ENCODE data around the gene WSCD1. TPM values are rescaled to one million over a fixed set of nuclear protein-coding genes. Genes with fewer than 3 reads are reported as not detected.

Gene WSCD1
- total RNA-seq, 1 experiment from 2014 or later, result 0.45 TPM

DNA sequence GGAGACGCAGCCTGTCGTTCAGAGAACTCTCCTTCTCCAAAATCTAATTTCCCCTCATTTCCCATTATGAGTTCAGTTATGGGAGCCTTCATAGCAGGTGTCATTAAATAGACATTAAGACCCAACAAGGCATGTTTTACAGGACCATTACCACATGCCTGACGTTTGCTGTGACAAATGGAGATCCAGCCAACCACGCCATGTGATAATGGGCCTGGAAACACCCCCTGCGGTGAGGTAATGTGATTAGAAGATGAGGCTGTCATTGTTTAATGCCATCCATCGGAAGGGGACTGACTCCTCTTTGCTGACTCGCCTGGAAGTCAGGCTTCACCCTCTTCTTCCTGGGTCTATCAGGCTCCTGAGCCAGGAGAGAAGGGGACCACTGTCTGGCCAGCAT lies 76.9 kb downstream of the WSCD1 start:
- peaks cover 47% of the 10 kb centered on the region for H3K27me3 Mint-ChIP-seq (ENCODE audit: unreplicated experiment)
- no peak overlapping the region for H3K4me3 Mint-ChIP-seq (ENCODE audit: low read depth, unreplicated experiment)
- H3K9me3 Mint-ChIP-seq (ENCODE audit: low read depth, unreplicated experiment), result no peaks in the 10 kb centered on the region
- H3K36me3 Mint-ChIP-seq (ENCODE audit: insufficient read depth, unreplicated experiment), result no peaks in the 10 kb centered on the region
- H3K4me1 Mint-ChIP-seq (ENCODE audit: low read depth, unreplicated experiment), result no peaks in the 10 kb centered on the region
- CTCF ChIA-PET, result no interaction called here
- BruUV-seq (replicated peaks), result no TSS peak
- H3K27ac Mint-ChIP-seq (ENCODE audit: unreplicated experiment), result no peak overlapping the region
- no peak for DNase-seq
- intact Hi-C loops (cut with micrococcal nuclease; ENCODE audit: unreplicated experiment), result no loop called here
- TF ChIP-seq, protein P1, sequence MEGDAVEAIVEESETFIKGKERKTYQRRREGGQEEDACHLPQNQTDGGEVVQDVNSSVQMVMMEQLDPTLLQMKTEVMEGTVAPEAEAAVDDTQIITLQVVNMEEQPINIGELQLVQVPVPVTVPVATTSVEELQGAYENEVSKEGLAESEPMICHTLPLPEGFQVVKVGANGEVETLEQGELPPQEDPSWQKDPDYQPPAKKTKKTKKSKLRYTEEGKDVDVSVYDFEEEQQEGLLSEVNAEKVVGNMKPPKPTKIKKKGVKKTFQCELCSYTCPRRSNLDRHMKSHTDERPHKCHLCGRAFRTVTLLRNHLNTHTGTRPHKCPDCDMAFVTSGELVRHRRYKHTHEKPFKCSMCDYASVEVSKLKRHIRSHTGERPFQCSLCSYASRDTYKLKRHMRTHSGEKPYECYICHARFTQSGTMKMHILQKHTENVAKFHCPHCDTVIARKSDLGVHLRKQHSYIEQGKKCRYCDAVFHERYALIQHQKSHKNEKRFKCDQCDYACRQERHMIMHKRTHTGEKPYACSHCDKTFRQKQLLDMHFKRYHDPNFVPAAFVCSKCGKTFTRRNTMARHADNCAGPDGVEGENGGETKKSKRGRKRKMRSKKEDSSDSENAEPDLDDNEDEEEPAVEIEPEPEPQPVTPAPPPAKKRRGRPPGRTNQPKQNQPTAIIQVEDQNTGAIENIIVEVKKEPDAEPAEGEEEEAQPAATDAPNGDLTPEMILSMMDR (IDR thresholded peaks at IDR 0.05; ENCODE audit: unreplicated experiment), result no peak

DNA sequence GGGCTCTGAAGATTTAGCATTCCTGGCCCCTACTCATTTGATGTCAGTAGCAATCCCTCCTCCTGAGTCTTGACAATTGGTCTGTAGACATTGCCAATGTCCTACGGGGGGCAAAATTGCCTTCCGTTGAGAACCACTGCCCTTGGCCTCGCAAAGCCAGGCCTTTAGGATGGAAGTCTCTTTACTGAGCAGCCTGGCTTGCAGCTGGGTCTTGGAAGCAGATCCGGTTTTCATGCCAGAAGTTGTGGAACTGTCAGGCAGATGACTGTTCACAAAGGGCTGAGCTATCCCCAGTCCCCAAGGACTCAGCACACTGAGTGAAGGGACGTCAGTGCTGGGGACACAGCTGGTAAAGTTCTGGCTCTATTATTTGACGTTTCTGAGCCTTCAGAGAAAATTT lies 83.2 kb downstream of the WSCD1 start:
- Mint-ChIP-seq H3K36me3 (ENCODE audit: insufficient read depth, unreplicated experiment) (no peaks in the 10 kb centered on the region), H3K27me3 (ENCODE audit: unreplicated experiment) (peaks cover 77% of the 10 kb centered on the region), H3K27ac (ENCODE audit: unreplicated experiment) (no peak overlapping the region), H3K4me1 (ENCODE audit: low read depth, unreplicated experiment) (no peaks in the 10 kb centered on the region), H3K9me3 (ENCODE audit: low read depth, unreplicated experiment) (no peaks in the 10 kb centered on the region), H3K4me3 (ENCODE audit: low read depth, unreplicated experiment) (no peak overlapping the region)
- intact Hi-C loops (cut with micrococcal nuclease; ENCODE audit: unreplicated experiment), result no loop called here
- no TSS peak for BruUV-seq (replicated peaks)
- no peak for DNase-seq
- TF ChIP-seq, protein P1 (IDR thresholded peaks at IDR 0.05; ENCODE audit: unreplicated experiment), result no peak
- CTCF ChIA-PET, result no interaction called here

DNA sequence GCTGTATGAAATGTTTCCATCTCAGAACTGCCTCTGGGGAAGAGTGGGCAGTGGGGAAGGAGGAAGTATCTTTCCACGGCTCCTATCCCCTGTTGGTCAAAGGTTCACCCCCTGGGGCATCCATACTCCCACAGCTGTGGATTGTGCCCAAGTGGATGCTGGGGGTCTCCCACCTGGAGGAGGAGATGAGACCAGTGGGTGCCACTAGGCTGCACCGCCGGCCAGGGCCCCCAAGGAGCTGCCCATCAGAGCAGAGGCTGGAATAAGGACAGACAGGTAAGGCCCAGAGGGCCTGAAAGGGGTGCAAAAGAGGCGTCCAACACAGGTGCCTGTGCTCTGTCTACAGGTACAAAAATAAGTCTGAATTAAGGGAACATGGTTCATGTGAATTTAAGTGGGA lies 87.5 kb downstream of the WSCD1 start:
- peaks cover 78% of the 10 kb centered on the region for H3K27me3 Mint-ChIP-seq (ENCODE audit: unreplicated experiment)
- DNase-seq, result no peak
- CTCF ChIA-PET, result interaction anchor here (0.6 kb wide), 1 partner anchor 31 kb away, joined by 3 read pairs; no protein-coding TSS in a partner anchor
- no peaks in the 10 kb centered on the region for H3K36me3 Mint-ChIP-seq (ENCODE audit: insufficient read depth, unreplicated experiment)
- no peaks in the 10 kb centered on the region for H3K9me3 Mint-ChIP-seq (ENCODE audit: low read depth, unreplicated experiment)
- no TSS peak for BruUV-seq (replicated peaks)
- TF ChIP-seq, protein P1 (IDR thresholded peaks at IDR 0.05; ENCODE audit: unreplicated experiment), result no peak
- H3K27ac Mint-ChIP-seq (ENCODE audit: unreplicated experiment), result no peak overlapping the region
- H3K4me3 Mint-ChIP-seq (ENCODE audit: low read depth, unreplicated experiment), result no peak overlapping the region
- no peaks in the 10 kb centered on the region for H3K4me1 Mint-ChIP-seq (ENCODE audit: low read depth, unreplicated experiment)
- intact Hi-C loops (cut with micrococcal nuclease; ENCODE audit: unreplicated experiment), result no loop called here

DNA sequence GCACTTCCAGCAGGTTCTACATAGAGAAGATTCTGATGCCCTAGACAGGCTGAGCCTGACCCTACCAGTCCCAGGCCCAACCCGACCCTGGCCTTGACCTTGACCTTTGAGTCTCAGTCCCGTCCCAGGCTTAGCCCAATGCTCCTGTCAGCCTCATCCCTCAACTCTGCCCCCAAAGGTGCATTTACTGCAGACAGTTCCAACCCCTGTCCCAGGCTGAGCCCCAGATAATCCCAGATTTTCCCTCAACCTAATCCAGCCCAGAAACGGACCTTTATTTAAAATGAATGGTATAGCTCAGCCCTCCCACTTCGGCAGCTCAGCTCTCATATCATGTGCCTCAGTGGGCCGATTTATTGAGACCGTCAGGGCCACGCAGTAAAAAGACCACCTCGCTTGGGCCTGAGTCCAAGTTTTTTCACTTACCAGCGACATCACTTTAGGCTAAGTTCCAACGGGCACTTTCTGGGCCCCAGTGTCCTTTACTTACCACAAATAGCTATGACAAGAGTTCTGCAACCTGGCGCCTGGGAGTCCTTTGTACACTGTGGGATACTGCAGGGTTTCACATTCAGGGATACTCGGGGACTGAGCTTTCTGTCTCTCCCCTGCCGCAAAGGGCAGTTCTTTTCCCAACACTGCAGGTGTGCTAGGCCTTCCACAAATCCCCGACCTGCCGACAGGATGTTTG lies 89.5 kb downstream of the WSCD1 start:
- Mint-ChIP-seq H3K36me3 (ENCODE audit: insufficient read depth, unreplicated experiment) (no peaks in the 10 kb centered on the region), H3K27ac (ENCODE audit: unreplicated experiment) (no peak overlapping the region), H3K9me3 (ENCODE audit: low read depth, unreplicated experiment) (no peaks in the 10 kb centered on the region), H3K4me3 (ENCODE audit: low read depth, unreplicated experiment) (no peak overlapping the region), H3K4me1 (ENCODE audit: low read depth, unreplicated experiment) (no peaks in the 10 kb centered on the region), H3K27me3 (ENCODE audit: unreplicated experiment) (peaks cover 95% of the 10 kb centered on the region)
- CTCF ChIA-PET, result no interaction called here
- no TSS peak for BruUV-seq (replicated peaks)
- intact Hi-C loops (cut with micrococcal nuclease; ENCODE audit: unreplicated experiment), result no loop called here
- TF ChIP-seq, protein P1 (IDR thresholded peaks at IDR 0.05; ENCODE audit: unreplicated experiment), result no peak
- DNase-seq, result no peak

Measured in Calu3 (cell line).